CD14-positive monocyte (primary cell): ENCODE results near the gene SCUBE1. TPM values are rescaled to one million over a fixed set of nuclear protein-coding genes. Genes with fewer than 3 reads are reported as not detected.

Experiments used
- DNase-seq, 3 donors: peaks; one replicate each; pipeline ENCODE4 v3.0.0-alpha.2; 2011 to 2022
- H2AFZ ChIP-seq: 2 replicates; pipeline ENCODE4 v1.6.0; 2012; ENCODE audit warnings: mild to moderate bottlenecking, low read depth, low read length, inconsistent platforms; ENCODE audit not compliant: insufficient read depth, poor library complexity, severe bottlenecking
- H3K27ac ChIP-seq, 2 donors: 1 replicate in 1 of 2; 2 replicates in 1 of 2; pipeline ENCODE4 v1.5.1; 2012 to 2013; ENCODE audit warnings: low read length in 2 of 2, control low read depth in 1 of 2, inconsistent platforms in 1 of 2, low read depth in 1 of 2, mild to moderate bottlenecking in 1 of 2
- H3K27me3 ChIP-seq, 2 donors: one replicate each; pipeline versions ENCODE4 v1.6.0 to v1.6.1; 2011 to 2013; ENCODE audit warnings: low read length in 2 of 2; ENCODE audit not compliant: control insufficient read depth in 2 of 2, insufficient read depth in 2 of 2
- H3K36me3 ChIP-seq, 2 donors: replicated peaks in 1 of 2; 1 replicate in 1 of 2; 2 replicates in 1 of 2; pipeline versions ENCODE4 v1.5.1 to v1.6.1; 2012 to 2013; ENCODE audit warnings: low read length in 2 of 2, control low read depth in 1 of 2, inconsistent platforms in 1 of 2, mild to moderate bottlenecking in 1 of 2; ENCODE audit not compliant: insufficient read depth in 2 of 2, control insufficient read depth in 1 of 2
- H3K4me1 ChIP-seq, 2 donors: 1 replicate in 1 of 2; 2 replicates in 1 of 2; pipeline versions ENCODE4 v1.5.1 to v1.6.1; 2012 to 2013; ENCODE audit warnings: low read length in 2 of 2, control low read depth in 1 of 2, inconsistent platforms in 1 of 2, mild to moderate bottlenecking in 1 of 2, moderate library complexity in 1 of 2; ENCODE audit not compliant: insufficient read depth in 2 of 2, control insufficient read depth in 1 of 2
- H3K4me2 ChIP-seq: replicated peaks from 2 replicates; pipeline ENCODE3; 2012; ENCODE audit warnings: low read length, moderate library complexity, mild to moderate bottlenecking; ENCODE audit not compliant: poor library complexity, severe bottlenecking; ENCODE audit errors: extremely low read depth
- H3K4me3 ChIP-seq, 3 experiments: fragments of 200-600 bp in 1 of 3; sonication (generic) in 1 of 3; replicated peaks in 1 of 3; 1 replicate in 2 of 3; 2 replicates in 1 of 3; pipeline ENCODE4 v1.5.1; 2011 to 2013; ENCODE audit warnings: low read length in 3 of 3, mild to moderate bottlenecking in 3 of 3, control low read depth in 2 of 3, low read depth in 2 of 3, inconsistent platforms in 1 of 3, moderate library complexity in 1 of 3
- H3K79me2 ChIP-seq: 2 replicates; pipeline ENCODE4 v1.6.0; 2012; ENCODE audit warnings: mild to moderate bottlenecking, control low read depth, inconsistent platforms, low read length, moderate library complexity; ENCODE audit not compliant: insufficient read depth
- H3K9ac ChIP-seq: 2 replicates; pipeline ENCODE4 v1.6.0; 2017; ENCODE audit warnings: low read length, mild to moderate bottlenecking; ENCODE audit not compliant: insufficient read depth, poor library complexity, severe bottlenecking
- H3K9me3 ChIP-seq, 2 donors: replicated peaks in 1 of 2; 1 replicate in 1 of 2; 2 replicates in 1 of 2; pipeline versions ENCODE4 v1.5.1 to v1.6.1; 2012 to 2013; ENCODE audit warnings: low read length in 2 of 2, control low read depth in 1 of 2; ENCODE audit not compliant: control insufficient read depth in 1 of 2, insufficient read depth in 1 of 2
- H4K20me1 ChIP-seq: 2 replicates; pipeline ENCODE4 v1.6.0; 2012; ENCODE audit warnings: mild to moderate bottlenecking, low read length, control low read depth, moderate library complexity; ENCODE audit not compliant: insufficient read depth
- H3K27ac Mint-ChIP-seq, 7 donors: one replicate each; pipeline ENCODE4 v1.8.0; 2020; ENCODE audit warnings: mild to moderate bottlenecking in 7 of 7, mixed read lengths in 7 of 7, moderate library complexity in 6 of 7, inconsistent platforms in 2 of 7
- H3K27me3 Mint-ChIP-seq, 3 donors: one replicate each; pipeline ENCODE4 v1.8.0; 2021 to 2022; ENCODE audit warnings: low read depth in 3 of 3, mild to moderate bottlenecking in 3 of 3, mixed read lengths in 3 of 3, moderate library complexity in 3 of 3, inconsistent platforms in 1 of 3
- H3K36me3 Mint-ChIP-seq, 2 donors: one replicate each; pipeline ENCODE4 v1.8.0; 2020; ENCODE audit warnings: mixed read lengths in 2 of 2, inconsistent platforms in 1 of 2, mild to moderate bottlenecking in 1 of 2
- H3K4me1 Mint-ChIP-seq: one replicate; pipeline ENCODE4 v1.8.0; 2020; ENCODE audit warnings: mild to moderate bottlenecking, mixed read lengths
- H3K4me3 Mint-ChIP-seq, 2 donors: one replicate each; pipeline ENCODE4 v1.8.0; 2020; ENCODE audit warnings: mild to moderate bottlenecking in 2 of 2, mixed read lengths in 2 of 2, moderate library complexity in 1 of 2
- H3K9me3 Mint-ChIP-seq, 7 donors: one replicate each; pipeline ENCODE4 v1.8.0; 2020 to 2022; ENCODE audit warnings: mixed read lengths in 7 of 7, mild to moderate bottlenecking in 6 of 7, moderate library complexity in 6 of 7, inconsistent platforms in 2 of 7
- WGBS: methylation state at CpG from one replicate; pipeline ENCODE4 v1.1.5; 2013; ENCODE audit warnings: missing lambda C conversion rate; ENCODE audit not compliant: insufficient coverage; 5-methylcytosine and 5-hydroxymethylcytosine counted together
- intact Hi-C, 2 donors: fragments of 100-400 bp; cut with micrococcal nuclease; formaldehyde crosslinking; loops; one replicate each; pipeline versions ENCODE4 v1.15.0 to v1.15.1; 2023
- polyA plus RNA-seq, 3 donors: library from polyadenylated mRNA; depleted of rRNA in 1 of 3; unstranded in 2 of 3; stranded (reverse) in 1 of 3; fragments of 300-500 nt in 2 of 3; fragments of >200 nt in 1 of 3; fragmentation: Illumina TruSeq in 2 of 3; gene quantifications; 1 replicate in 2 of 3; 2 replicates in 1 of 3; pipeline ENCODE4 v1.2.3, GENCODE V29; 2012 to 2021
- TF ChIP-seq, protein P1 (sequence below): fragments of 200-600 bp; IDR thresholded peaks from one replicate; pipeline ENCODE4 v1.8.0; 2022; ENCODE audit warnings: antibody characterized with exemption, mild to moderate bottlenecking

The SCUBE1 gene
- polyA plus RNA-seq, 3 donors: 0.20 to 0.32 (median 0.26) TPM

DNA sequence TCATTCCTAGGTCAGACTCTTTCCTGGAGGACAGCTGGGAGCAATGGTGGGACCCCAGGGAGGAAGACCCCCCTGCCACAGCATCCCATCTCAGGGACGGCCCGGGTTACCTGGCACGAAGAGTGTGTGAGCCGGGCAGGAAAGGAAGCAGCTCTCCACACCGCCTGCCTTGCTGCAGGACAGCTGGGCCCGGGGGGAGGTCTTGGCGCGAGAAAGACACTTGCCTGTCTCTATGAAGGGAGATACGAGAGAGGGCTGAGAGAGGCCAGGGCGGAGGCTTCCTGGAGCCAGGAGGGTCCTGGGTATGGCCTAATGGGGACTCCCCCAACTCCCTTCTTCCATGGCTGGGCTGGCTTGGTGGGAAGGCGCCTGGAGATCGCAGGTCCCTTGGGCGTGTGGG, 120.2 kb downstream of the SCUBE1 start:
- no peaks in the 10 kb centered on the region for H3K79me2 ChIP-seq
- no peak overlapping the region for H2AFZ ChIP-seq
- TF ChIP-seq, protein P1, sequence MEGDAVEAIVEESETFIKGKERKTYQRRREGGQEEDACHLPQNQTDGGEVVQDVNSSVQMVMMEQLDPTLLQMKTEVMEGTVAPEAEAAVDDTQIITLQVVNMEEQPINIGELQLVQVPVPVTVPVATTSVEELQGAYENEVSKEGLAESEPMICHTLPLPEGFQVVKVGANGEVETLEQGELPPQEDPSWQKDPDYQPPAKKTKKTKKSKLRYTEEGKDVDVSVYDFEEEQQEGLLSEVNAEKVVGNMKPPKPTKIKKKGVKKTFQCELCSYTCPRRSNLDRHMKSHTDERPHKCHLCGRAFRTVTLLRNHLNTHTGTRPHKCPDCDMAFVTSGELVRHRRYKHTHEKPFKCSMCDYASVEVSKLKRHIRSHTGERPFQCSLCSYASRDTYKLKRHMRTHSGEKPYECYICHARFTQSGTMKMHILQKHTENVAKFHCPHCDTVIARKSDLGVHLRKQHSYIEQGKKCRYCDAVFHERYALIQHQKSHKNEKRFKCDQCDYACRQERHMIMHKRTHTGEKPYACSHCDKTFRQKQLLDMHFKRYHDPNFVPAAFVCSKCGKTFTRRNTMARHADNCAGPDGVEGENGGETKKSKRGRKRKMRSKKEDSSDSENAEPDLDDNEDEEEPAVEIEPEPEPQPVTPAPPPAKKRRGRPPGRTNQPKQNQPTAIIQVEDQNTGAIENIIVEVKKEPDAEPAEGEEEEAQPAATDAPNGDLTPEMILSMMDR: no peak
- 87% methylated on average over 9 of the region's 13 CpGs for WGBS
- no peaks in the 10 kb centered on the region for H3K9me3 ChIP-seq
- H3K4me1 ChIP-seq: no peaks in the 10 kb centered on the region
- Mint-ChIP-seq H3K36me3 (no peaks in the 10 kb centered on the region), H3K27me3 (peaks cover 0 to 3% (median 0%) of the 10 kb centered on the region in 3 donors), H3K9me3 (no peaks in the 10 kb centered on the region), H3K4me1 (no peaks in the 10 kb centered on the region), H3K27ac (peak overlapping the region in 1 of 7 donors; percentile 27), H3K4me3 (no peak overlapping the region)
- H3K27ac ChIP-seq: no peak overlapping the region
- H4K20me1 ChIP-seq: no peaks in the 10 kb centered on the region
- H3K4me3 ChIP-seq: no peak overlapping the region
- H3K36me3 ChIP-seq: no peaks in the 10 kb centered on the region
- H3K27me3 ChIP-seq: no peaks in the 10 kb centered on the region
- H3K9ac ChIP-seq: no peak overlapping the region
- no peak for DNase-seq
- H3K4me2 ChIP-seq: no peak overlapping the region
- intact Hi-C loops: no loop called here

GRCh38 chr22:43222262-43222661, 120.9 kb downstream of the SCUBE1 start:
- TF ChIP-seq, protein P1: no peak
- 80% methylated on average over 12 of the region's 13 CpGs for WGBS
- H3K27me3 ChIP-seq: no peaks in the 10 kb centered on the region
- DNase-seq: no peak
- intact Hi-C loops: no loop called here
- Mint-ChIP-seq H3K36me3 (no peaks in the 10 kb centered on the region), H3K4me3 (no peak overlapping the region), H3K27me3 (peaks cover 0 to 3% (median 0%) of the 10 kb centered on the region in 3 donors), H3K4me1 (no peaks in the 10 kb centered on the region), H3K9me3 (no peaks in the 10 kb centered on the region), H3K27ac (no peak overlapping the region)
- H3K4me1 ChIP-seq: no peaks in the 10 kb centered on the region
- no peaks in the 10 kb centered on the region for H3K79me2 ChIP-seq
- no peak overlapping the region for H2AFZ ChIP-seq
- H4K20me1 ChIP-seq: no peaks in the 10 kb centered on the region
- no peaks in the 10 kb centered on the region for H3K36me3 ChIP-seq
- H3K27ac ChIP-seq: no peak overlapping the region
- H3K9me3 ChIP-seq: no peaks in the 10 kb centered on the region
- no peak overlapping the region for H3K4me2 ChIP-seq
- H3K4me3 ChIP-seq: no peak overlapping the region
- H3K9ac ChIP-seq: no peak overlapping the region
